SK-N-MC (cell line): ENCODE data around the gene TRMT1.
"Not testable (repeated sequence)": the region's sequence is repeated elsewhere in the genome, so short reads cannot be mapped to it uniquely, and the experiment has no call there.

Experiments
- DNase-seq: peaks from one replicate; pipeline ENCODE4 v3.0.0-alpha.2; 2011; ENCODE audit warnings: low read depth, low spot score
- H3K27ac ChIP-seq: fragments of 200-600 bp; sonication (generic); 2 replicates; pipeline ENCODE4 v1.5.1; 2016; ENCODE audit warnings: mixed run types
- H3K36me3 ChIP-seq: fragments of 200-600 bp; sonication (generic); 2 replicates; pipeline ENCODE4 v1.6.1; 2017; ENCODE audit warnings: antibody characterized with exemption, low read length, mixed read lengths; ENCODE audit not compliant: insufficient read depth
- H3K4me3 ChIP-seq: fragments of 200-600 bp; sonication (generic); 2 replicates; pipeline ENCODE4 v1.5.1; 2016
- H3K9ac ChIP-seq: fragments of 200-600 bp; sonication (generic); 2 replicates; pipeline ENCODE4 v1.8.0; 2017; ENCODE audit warnings: mixed run types, mixed read lengths; ENCODE audit not compliant: insufficient read length
- H3K9me3 ChIP-seq: fragments of 200-600 bp; sonication (generic); 2 replicates; pipeline ENCODE4 v1.6.1; 2017; ENCODE audit warnings: low read depth, mild to moderate bottlenecking, antibody characterized with exemption, low read length, moderate library complexity, mixed read lengths
- EZH2 ChIP-seq: fragments of 200-600 bp; sonication (generic); IDR thresholded peaks from one replicate; pipeline ENCODE4 v1.6.1; 2017; ENCODE audit warnings: antibody characterized with exemption
- FOXP2 ChIP-seq: optimal IDR thresholded peaks from 2 replicates; pipeline ENCODE3; 2011; ENCODE audit warnings: mild to moderate bottlenecking, moderate library complexity; ENCODE audit not compliant: insufficient read depth; ENCODE audit errors: extremely low read length, control extremely low read depth
- POLR2AphosphoS5 ChIP-seq: IDR thresholded peaks from 2 replicates; pipeline ENCODE4 v1.6.1; 2012; ENCODE audit warnings: mild to moderate bottlenecking, low read depth, low read length, borderline replicate concordance

Gene TRMT1

GRCh38 chr19:13116282-13117175 lies at the start of gene TRMT1:
Gene TRMT1 (minus strand): TSS chr19:13116740. CDS start chr19:13116399, 341 bp downstream.
- H3K9ac ChIP-seq = peak within 1 kb of the TSS; percentile 96
- H3K4me3 ChIP-seq = peak within 1 kb of the TSS; percentile 95
- peaks cover 33% of the 10 kb centered on the region for H3K36me3 ChIP-seq
- peak; percentile 90 for DNase-seq
- no peaks in the 10 kb centered on the region for H3K9me3 ChIP-seq
- peak within 1 kb of the TSS; percentile 79 for H3K27ac ChIP-seq
- TF ChIP-seq POLR2AphosphoS5 (peak; percentile 75; the same call in 1 of the 2 replicates), FOXP2 (peak; percentile 67), EZH2 (no peak)

- not testable (repeated sequence) for H3K9me3 ChIP-seq, H3K4me3 ChIP-seq, H3K9ac ChIP-seq, H3K27ac ChIP-seq, DNase-seq, H3K36me3 ChIP-seq
Measured at GRCh38 chr19:13166151-13166550, 49.6 kb upstream of the TRMT1 start.

GRCh38 chr19:13165162-13165997 lies 48.8 kb upstream of the TRMT1 start:
- peak overlapping the region; percentile 98 for H3K27ac ChIP-seq
- H3K4me3 ChIP-seq = peak overlapping the region; percentile 77
- H3K36me3 ChIP-seq = no peaks in the 10 kb centered on the region
- no peak for DNase-seq
- peak; percentile 42; the same call in 1 of the 2 replicates for TF ChIP-seq POLR2AphosphoS5
- no peak for TF ChIP-seq EZH2
- peak overlapping the region; percentile 61 for H3K9ac ChIP-seq
- H3K9me3 ChIP-seq = no peaks in the 10 kb centered on the region

- TF ChIP-seq FOXP2 (no peak), POLR2AphosphoS5 (peak; percentile 36; the same call in 1 of the 2 replicates)
- no peaks in the 10 kb centered on the region for H3K9me3 ChIP-seq
- peak overlapping the region; percentile 77 for H3K4me3 ChIP-seq
- peak overlapping the region; percentile 98 for H3K27ac ChIP-seq
- no peaks in the 10 kb centered on the region for H3K36me3 ChIP-seq
- no peak for DNase-seq
- H3K9ac ChIP-seq = peak overlapping the region; percentile 61
Measured at GRCh38 chr19:13164343-13165161, 48.0 kb upstream of the TRMT1 start.

GRCh38 chr19:13163609-13164342 lies 47.2 kb upstream of the TRMT1 start:
- Histone ChIP-seq H3K36me3 (no peaks in the 10 kb centered on the region), H3K4me3 (peak overlapping the region; percentile 77), H3K9ac (peak overlapping the region; percentile 81), H3K9me3 (no peaks in the 10 kb centered on the region), H3K27ac (peak overlapping the region; percentile 98)
- no peak for TF ChIP-seq EZH2
- no peak for TF ChIP-seq POLR2AphosphoS5
- no peak for TF ChIP-seq FOXP2
- no peak for DNase-seq

- no peaks in the 10 kb centered on the region for H3K9me3 ChIP-seq
- no peaks in the 10 kb centered on the region for H3K36me3 ChIP-seq
- DNase-seq = peak; percentile 94
- peak overlapping the region; percentile 81 for H3K9ac ChIP-seq
- TF ChIP-seq POLR2AphosphoS5 = peak; percentile 61
- TF ChIP-seq EZH2 = no peak
- no peak for TF ChIP-seq FOXP2
- H3K4me3 ChIP-seq = peak overlapping the region; percentile 77
- H3K27ac ChIP-seq = peak overlapping the region; percentile 98
Measured at GRCh38 chr19:13162724-13163608, 46.4 kb upstream of the TRMT1 start.

GRCh38 chr19:13160557-13160956 lies 44.0 kb upstream of the TRMT1 start:
- no peak overlapping the region for H3K4me3 ChIP-seq
- no peak overlapping the region for H3K27ac ChIP-seq
- no peaks in the 10 kb centered on the region for H3K9me3 ChIP-seq
- DNase-seq = no peak
- H3K36me3 ChIP-seq = no peaks in the 10 kb centered on the region
- no peak overlapping the region for H3K9ac ChIP-seq
- TF ChIP-seq EZH2 (no peak), FOXP2 (no peak), POLR2AphosphoS5 (no peak)
